HG02798 (cell line): ENCODE data around the gene CYP26C1.
"Not testable (repeated sequence)": the region's sequence is repeated elsewhere in the genome, so short reads cannot be mapped to it uniquely, and the experiment has no call there.

Experiments used
- ATAC-seq: cut with Tn5 transposase; IDR thresholded peaks from one replicate; pipeline ENCODE4 v1.9.1; 2021; ENCODE audit warnings: mild to moderate bottlenecking; ENCODE audit not compliant: unreplicated experiment, poor library complexity

CYP26C1 gene

DNA sequence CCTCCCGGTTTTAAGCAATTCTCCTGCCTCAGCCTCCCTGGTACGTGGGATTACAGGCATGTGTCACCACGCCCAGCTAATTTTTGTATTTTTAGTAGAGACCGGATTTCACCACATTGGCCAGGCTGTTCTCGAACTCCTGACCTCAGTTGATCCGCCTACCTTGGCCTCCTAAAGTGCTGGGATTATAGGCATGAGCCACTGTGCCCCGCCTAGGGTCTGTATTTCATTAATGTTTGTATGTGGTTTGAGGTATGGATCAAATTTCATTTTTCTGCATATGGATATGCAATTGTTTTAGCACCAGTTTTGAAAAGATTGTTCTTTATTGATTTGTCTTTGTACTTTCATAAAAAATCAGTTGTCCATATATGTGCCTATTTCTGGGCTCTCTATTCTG, 39.1 kb downstream of the CYP26C1 start:
- ATAC-seq: no peak

DNA sequence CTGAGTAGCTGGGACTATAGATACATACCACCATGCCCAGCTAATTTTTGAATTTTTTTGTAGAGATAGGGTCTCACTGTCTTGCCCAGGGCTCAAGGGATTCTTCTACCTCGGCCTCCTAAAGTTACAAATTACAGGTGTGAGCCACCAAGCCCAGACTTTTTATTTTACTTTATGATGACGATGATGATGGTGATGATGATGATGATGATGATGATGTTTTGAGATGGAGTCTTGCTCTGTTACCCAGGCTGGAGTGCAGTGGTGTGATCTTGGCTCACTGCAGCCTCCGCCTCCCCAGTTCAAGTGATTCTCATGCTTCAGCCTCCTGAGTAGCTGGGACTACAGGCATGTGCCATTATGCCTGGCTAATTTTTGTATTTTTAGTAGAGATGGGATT, 40.5 kb downstream of the CYP26C1 start:
- not testable (repeated sequence) for ATAC-seq

DNA sequence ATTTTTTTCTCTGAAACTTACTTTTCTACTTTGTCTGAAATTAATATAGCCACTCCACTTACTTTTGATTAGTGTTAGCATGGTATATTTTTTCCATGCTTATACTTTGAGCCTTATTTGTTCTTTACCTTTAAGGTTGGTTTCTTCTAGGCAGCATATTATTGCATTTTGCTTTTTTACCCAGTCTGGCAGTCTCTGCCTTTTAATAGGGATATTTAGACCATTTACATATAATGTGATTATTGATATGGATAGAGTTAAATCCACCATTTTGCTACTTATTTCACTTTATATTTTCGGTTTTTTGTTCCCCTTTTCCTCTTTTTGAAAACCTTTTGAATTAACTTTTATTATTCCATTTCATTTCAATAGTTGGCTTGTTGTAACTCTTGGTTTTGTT, 43.4 kb downstream of the CYP26C1 start:
- no peak for ATAC-seq

DNA sequence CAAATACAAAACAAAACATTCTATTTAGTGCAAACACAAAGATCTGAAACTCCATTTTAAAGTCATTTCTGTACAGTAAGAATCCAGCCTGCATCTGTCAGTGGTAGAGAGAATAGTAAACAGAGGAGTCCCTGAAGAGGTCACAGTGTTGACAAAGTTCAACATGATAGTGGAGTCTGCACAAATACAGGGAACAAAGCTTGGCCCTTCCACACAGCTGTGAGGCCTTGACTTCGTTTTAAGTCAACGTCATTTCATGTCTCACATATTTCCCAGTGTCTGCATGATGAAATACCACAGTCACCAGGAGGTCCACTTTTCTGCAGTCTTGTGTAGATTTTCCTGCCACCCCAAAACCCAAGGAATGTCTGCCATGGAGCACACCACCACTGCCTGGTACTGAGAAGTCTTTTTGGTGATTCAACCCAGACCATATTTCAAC, 46.1 kb downstream of the CYP26C1 start:
- no peak for ATAC-seq

DNA sequence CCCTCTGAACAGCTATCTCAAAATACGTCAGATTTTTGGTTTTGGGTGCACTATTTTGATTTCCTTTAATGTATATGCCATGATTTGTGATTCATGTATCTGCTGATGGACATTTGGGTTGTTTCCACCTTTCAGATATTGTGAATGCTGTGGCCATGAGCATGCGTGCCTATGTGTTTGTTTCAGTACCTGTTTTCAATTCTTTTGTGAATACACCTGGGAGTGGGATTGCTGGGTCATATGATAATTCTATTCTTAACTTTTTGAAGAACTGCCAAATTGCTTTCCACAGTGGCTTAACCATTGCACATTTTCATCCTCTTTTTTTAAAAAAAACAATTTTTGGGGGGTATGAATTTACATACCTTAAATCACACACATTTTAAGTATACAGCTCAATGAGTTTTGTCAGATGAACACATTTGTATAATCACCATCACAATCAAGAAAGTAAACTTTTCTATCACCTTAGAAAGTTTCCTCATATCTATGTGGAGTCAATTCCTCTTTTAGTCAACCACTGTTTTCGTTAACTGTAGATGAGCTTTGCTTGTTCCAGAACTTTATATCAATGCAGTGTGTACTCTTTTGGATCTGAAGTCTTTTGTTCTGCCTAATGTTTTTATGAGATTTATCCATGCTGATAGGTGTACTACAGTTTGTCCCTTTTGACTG, 50.0 kb downstream of the CYP26C1 start:
- ATAC-seq: no peak

DNA sequence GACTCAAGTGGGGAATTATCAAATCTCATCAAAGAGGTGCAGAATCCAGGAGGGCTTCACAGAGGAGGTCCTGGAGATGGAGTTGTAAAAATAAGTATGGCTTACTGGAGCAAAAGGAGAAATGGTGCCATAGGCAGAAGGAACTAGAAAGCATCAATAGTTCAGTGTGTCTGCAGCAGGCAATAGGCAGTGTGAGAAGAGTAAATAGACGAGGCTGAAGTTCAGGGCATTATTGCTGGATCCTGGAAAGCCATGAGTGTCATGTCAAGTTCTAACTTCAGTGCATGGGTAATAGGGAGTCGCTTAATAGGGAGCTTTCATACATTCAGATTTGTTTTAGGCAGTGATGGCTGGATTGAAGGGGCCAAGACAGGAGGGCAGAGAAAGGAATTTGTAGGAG, 52.4 kb downstream of the CYP26C1 start:
- no peak for ATAC-seq

DNA sequence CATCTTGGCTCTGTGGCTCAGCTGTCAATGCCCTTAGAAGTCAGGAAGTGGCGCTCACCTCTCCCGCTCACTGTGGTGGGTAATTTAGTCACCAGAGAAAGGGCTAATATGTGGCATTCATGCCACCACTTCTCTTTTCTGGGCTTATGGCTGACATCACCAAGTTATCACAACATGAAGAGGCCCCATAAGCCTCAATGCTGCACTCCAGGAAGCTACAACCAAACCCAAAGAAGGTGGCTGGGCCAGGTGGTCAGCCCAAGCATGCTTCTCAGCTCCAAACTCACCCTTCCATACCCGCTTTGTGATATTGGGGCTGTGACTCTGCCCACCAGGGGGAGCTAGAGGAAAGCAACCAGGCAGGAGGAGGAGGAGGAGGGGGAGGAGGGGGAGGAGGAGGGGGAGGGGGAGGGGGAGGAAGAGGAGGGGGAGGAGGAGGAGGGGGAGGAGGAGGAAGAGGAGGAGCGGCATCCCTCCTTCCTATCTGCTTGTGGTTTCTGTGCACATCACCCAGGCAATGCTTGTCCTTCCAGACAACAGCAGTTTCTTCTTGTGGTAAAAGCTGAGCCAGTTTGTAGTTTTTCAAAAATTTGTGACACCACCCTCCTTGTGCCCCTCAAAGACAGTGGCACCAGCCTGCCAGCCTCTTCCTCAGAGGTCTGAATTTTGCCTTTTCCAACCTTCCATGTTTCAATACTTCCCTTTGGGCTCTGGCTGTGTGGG, 55.2 kb downstream of the CYP26C1 start:
- no peak for ATAC-seq
